SJSA1 (cell line): ENCODE measurements around the gene SLC39A10. TPM values are rescaled to one million over a fixed set of nuclear protein-coding genes. Genes with fewer than 3 reads are reported as not detected.

Experiments used
- DNase-seq, 2 experiments: peaks; one replicate each; pipeline ENCODE4 v3.0.0-alpha.2; 2015 to 2020; ENCODE audit warnings: low spot score in 2 of 2, low read depth in 1 of 2
- H3K27ac ChIP-seq: fragments of 250-450 bp; sonication (Bioruptor Pico); 2 replicates; pipeline ENCODE4 v1.5.1; 2020; ENCODE audit warnings: mild to moderate bottlenecking, moderate library complexity
- H3K27me3 ChIP-seq: fragments of 250-450 bp; sonication (Bioruptor Pico); replicated peaks from 2 replicates; pipeline ENCODE4 v1.5.1; 2020; ENCODE audit warnings: mild to moderate bottlenecking, moderate library complexity
- H3K36me3 ChIP-seq: fragments of 250-450 bp; sonication (Bioruptor Pico); 2 replicates; pipeline ENCODE4 v1.5.1; 2020; ENCODE audit warnings: mild to moderate bottlenecking
- H3K4me1 ChIP-seq: fragments of 250-450 bp; sonication (Bioruptor Pico); replicated peaks from 2 replicates; pipeline ENCODE4 v1.6.1; 2021; ENCODE audit warnings: mild to moderate bottlenecking
- H3K4me3 ChIP-seq: fragments of 250-450 bp; sonication (Bioruptor Pico); 2 replicates; pipeline ENCODE4 v1.5.1; 2020; ENCODE audit warnings: mild to moderate bottlenecking
- H3K9me3 ChIP-seq: fragments of 250-450 bp; sonication (Bioruptor Pico); replicated peaks from 2 replicates; pipeline ENCODE4 v1.5.1; 2020; ENCODE audit warnings: mild to moderate bottlenecking
- total RNA-seq: library from RNA; depleted of rRNA; stranded (reverse); fragments of >200 nt; shearing (Covaris generic); gene quantifications from 2 replicates; pipeline ENCODE4 v1.2.3, GENCODE V29; 2014; rRNA removed

Gene SLC39A10, protein sequence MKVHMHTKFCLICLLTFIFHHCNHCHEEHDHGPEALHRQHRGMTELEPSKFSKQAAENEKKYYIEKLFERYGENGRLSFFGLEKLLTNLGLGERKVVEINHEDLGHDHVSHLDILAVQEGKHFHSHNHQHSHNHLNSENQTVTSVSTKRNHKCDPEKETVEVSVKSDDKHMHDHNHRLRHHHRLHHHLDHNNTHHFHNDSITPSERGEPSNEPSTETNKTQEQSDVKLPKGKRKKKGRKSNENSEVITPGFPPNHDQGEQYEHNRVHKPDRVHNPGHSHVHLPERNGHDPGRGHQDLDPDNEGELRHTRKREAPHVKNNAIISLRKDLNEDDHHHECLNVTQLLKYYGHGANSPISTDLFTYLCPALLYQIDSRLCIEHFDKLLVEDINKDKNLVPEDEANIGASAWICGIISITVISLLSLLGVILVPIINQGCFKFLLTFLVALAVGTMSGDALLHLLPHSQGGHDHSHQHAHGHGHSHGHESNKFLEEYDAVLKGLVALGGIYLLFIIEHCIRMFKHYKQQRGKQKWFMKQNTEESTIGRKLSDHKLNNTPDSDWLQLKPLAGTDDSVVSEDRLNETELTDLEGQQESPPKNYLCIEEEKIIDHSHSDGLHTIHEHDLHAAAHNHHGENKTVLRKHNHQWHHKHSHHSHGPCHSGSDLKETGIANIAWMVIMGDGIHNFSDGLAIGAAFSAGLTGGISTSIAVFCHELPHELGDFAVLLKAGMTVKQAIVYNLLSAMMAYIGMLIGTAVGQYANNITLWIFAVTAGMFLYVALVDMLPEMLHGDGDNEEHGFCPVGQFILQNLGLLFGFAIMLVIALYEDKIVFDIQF
- total RNA-seq, result 9.9 and 16.0 TPM in 2 replicates

DNA sequence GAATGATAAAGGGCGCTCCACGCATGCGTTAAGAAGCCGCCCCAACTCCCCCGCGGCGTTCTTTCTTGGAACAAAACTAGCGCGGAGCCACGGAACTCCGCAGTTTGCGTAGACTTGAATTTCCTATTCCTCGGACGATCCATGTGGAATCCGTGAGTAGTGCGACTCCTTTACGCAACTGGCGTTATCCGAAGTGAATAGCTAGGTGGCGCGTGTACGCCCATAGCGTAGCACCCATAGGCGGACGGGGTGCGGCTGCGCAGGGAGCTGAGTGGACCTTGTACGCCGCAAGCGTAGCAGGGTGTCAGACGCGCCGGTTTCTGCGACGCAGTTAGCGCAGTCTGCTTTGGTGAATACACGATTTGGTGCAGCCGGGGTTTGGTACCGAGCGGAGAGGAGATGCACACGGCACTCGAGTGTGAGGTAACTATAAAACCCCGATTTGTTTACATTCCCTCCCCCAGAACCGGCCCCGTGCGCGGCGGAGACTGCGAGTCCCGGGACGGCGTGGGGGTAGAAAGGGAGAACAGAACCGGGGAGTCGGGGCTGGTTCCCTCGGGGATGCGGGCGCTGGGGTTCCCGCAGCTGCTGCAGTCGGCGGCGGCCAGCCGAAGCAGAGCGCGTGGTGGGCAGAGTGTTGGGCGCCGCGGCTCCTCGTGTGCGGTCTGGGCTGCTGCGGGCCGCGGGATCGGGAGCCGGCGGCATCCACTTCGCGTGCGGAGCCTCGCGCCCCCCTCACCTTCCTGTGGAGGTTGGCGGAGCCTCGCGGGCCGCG lies at the start of gene SLC39A10:
Gene SLC39A10, plus strand, starts transcription at position 368 of the 775 bp plus-strand sequence. CDS start 22,817 bp downstream, outside the sequence.
- peak; percentile 95 to 99 for DNase-seq

DNA sequence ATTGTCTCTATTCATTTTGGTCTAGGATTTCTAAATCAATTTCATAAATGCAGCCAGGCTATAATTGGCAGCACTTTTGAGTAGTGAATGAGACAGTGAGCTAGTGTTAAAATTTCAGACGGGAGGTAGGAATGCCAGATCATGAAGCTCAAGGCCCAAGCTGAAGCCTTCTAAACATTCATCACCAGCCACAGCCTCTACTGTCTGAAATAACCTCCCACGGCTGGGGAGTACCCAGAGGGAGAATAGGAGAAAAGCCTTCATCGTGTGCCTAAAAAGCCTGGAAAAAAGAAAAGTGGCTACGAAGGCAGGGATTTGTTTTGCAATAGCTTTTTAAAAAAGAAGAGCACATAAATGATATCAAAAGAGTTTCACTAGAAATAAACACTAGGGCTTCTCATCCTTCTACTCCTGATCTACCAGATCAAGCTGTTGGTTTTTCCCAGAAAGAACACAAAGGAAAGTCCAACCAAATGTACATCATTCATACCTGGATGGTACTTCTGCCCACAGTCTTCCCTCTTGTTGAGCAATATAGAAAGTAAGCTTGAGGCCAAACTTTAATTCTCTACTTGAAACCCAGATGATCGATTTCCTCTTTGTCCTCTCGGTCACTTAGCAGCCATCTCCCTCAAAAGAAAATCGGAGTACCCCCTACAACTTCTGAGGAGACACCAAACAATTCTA lies 48.1 kb upstream of the SLC39A10 start:
- H3K27me3 ChIP-seq, result no peaks in the 10 kb centered on the region
- no peak overlapping the region for H3K27ac ChIP-seq
- H3K9me3 ChIP-seq, result no peaks in the 10 kb centered on the region
- no peaks in the 10 kb centered on the region for H3K36me3 ChIP-seq
- peaks cover 20% of the 10 kb centered on the region for H3K4me1 ChIP-seq
- no peak for DNase-seq
- no peak overlapping the region for H3K4me3 ChIP-seq

More for the DNA sequence above, at the start of gene SLC39A10:
- peak within 1 kb of the TSS; percentile 97 for H3K27ac ChIP-seq
- peaks cover 21% of the 10 kb centered on the region for H3K4me1 ChIP-seq
- H3K36me3 ChIP-seq, result peaks cover 21% of the 10 kb centered on the region
- H3K9me3 ChIP-seq, result no peaks in the 10 kb centered on the region
- H3K27me3 ChIP-seq, result no peaks in the 10 kb centered on the region
- H3K4me3 ChIP-seq, result peak within 1 kb of the TSS; percentile 88

DNA sequence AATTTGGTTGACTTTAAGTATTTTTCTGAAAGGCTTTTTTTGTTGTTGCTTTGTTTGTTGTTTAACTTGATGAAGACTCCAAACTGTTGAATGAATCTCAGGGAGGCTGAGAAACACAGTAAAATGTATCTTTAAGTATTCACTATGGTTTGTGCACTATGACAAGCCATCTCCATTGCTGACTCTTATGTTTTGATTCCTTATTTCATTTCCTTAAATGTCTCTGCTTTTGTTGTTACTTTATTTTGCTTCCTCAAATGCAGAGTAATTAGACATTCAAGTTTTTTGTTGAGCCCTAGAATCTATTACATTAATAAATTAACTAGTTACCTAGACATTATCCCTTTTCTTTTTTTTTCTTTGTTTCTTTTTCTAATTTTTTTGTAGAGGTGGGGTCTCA lies 46.3 kb upstream of the SLC39A10 start:
- no peak overlapping the region for H3K27ac ChIP-seq
- H3K4me3 ChIP-seq, result no peak overlapping the region
- no peaks in the 10 kb centered on the region for H3K27me3 ChIP-seq
- H3K9me3 ChIP-seq, result no peaks in the 10 kb centered on the region
- DNase-seq, result no peak
- peaks cover 29% of the 10 kb centered on the region for H3K4me1 ChIP-seq
- H3K36me3 ChIP-seq, result no peaks in the 10 kb centered on the region

DNA sequence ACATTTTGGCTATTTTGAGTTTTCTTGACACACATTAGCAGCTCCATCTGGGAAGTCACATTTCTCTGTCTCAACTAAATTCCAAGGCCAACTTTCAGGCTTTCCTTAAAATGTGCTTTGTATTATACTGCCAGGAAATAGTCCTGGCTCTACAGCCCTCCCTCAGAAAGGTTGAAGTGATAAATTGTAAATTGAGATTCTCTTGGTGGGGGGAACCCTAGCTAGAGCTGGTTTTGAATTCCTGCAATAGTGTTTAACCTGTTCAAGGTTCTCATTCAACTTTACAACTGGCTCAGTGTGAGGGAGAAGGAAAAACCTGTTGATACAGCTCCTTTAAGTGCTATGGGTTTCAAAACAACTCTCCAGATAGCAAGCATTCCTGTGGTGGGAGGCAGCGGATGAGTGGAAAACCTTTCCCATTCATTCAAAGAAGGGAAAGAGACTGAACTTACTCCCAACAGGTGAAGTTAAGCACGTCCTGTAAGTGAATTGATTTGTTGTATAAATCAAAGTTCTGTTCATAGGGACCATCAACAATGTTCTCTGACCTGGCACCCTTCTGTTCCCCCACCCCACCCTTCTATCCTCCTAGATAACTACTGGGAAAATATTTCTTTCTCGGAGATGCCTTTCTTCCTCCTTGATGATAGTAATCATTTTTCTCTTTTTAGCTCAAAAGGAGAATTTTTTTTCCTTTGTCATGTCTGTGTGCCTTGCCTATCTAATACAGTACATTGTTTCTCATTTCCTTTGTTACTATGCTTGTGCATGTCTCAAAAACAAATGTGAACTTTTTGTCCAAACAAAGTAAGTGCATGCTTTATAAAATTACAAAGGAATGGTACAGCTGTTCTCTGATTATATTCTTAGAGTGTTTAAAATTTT lies 44.2 kb upstream of the SLC39A10 start:
- Histone ChIP-seq H3K9me3 (no peaks in the 10 kb centered on the region), H3K27ac (peak overlapping the region; percentile 87), H3K4me3 (peak overlapping the region; percentile 19), H3K36me3 (no peaks in the 10 kb centered on the region), H3K27me3 (no peaks in the 10 kb centered on the region), H3K4me1 (peaks cover 29% of the 10 kb centered on the region)
- peak; percentile 64 to 76 for DNase-seq

DNA sequence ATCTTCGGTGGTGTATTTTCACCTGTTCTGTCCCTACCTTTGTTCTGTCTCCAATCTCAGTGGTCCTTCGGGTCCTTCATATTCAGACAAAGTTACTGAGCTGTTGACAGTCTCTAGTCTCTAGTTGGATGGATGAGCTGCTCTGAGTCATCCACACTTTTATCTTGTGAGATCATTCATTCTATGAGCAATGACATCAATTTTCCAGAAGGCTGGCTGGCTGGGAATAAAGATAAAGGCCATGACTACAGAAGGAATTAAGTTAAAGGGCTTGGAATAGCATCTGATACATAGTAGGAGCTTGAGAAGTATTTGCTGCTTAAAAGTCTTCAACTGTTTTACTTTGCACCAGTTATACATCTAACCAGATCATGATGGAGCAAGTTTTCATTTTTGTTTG lies 43.1 kb upstream of the SLC39A10 start:
- Histone ChIP-seq H3K4me3 (no peak overlapping the region; the same call in 1 of the 2 replicates), H3K36me3 (no peaks in the 10 kb centered on the region), H3K4me1 (peaks cover 29% of the 10 kb centered on the region), H3K27me3 (no peaks in the 10 kb centered on the region), H3K27ac (peak overlapping the region; percentile 87), H3K9me3 (no peaks in the 10 kb centered on the region)
- peak; percentile 50 to 74 for DNase-seq

DNA sequence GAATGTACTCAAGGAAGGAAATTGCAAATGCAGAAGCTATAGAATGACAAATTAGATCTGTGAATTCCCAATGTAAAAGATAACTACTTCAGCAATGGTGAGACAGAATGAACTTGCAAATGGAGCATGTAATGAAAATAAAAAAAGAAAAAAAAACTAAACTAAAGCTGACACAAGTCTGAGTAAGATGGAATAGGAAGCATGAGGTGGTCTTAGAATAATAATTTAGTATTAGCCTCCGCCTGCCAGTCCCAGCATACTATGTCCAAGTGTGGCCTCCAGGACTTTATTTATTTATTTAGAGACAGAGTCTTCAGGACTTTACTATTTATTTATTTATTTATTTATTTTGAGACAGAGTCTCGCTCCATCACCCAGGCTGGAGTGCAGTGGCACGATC lies 37.4 kb upstream of the SLC39A10 start:
- Histone ChIP-seq H3K36me3 (no peaks in the 10 kb centered on the region), H3K27ac (no peak overlapping the region), H3K27me3 (no peaks in the 10 kb centered on the region), H3K4me3 (no peak overlapping the region), H3K9me3 (no peaks in the 10 kb centered on the region), H3K4me1 (peaks cover 17% of the 10 kb centered on the region)
- DNase-seq, result no peak

DNA sequence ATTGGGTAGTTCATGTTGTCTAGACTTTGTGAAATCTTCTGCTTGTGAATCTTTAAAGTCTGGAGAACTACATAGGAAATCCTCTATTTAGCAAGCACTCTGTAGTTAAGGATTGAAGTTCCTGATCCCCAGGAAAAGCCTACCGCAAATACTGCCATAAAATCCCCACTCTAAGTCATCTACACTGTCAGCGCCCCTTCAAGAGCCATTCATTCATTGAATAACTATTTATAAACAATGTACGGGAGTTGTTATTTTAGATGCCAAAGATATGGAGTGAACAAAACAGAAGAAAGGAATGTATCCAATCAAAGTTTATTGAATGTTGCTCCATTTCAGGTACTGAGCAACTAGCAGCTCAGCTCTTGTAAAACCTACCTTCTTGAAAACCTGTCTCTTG lies 36.5 kb upstream of the SLC39A10 start:
- no peak overlapping the region for H3K27ac ChIP-seq
- peaks cover 14% of the 10 kb centered on the region; the same call in 1 of the 2 replicates for H3K4me1 ChIP-seq
- peak in 1 of 2 experiments; percentile 42 for DNase-seq
- H3K36me3 ChIP-seq, result no peaks in the 10 kb centered on the region
- no peaks in the 10 kb centered on the region for H3K9me3 ChIP-seq
- H3K4me3 ChIP-seq, result no peak overlapping the region
- no peaks in the 10 kb centered on the region for H3K27me3 ChIP-seq

DNA sequence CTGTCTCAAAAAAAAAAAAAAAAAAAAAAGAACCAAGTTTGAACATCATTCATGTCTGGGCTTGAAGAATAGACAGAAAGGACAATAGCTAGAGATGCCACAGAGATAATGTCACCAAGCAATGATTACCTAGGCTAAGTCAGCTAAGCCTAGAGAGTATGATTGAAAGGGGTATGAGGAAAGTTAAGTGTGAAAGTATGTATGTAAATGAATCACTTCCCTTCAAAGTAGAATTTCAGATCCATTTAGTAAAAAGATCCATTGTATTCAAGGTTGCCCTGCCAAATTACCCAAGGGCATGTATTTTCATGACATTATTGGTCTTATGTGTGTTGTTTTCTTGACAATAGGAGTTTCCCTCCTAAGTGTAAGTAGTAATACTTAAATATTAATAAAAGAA lies 34.1 kb upstream of the SLC39A10 start:
- Histone ChIP-seq H3K4me1 (peaks cover 14% of the 10 kb centered on the region; the same call in 1 of the 2 replicates), H3K27me3 (no peaks in the 10 kb centered on the region), H3K9me3 (no peaks in the 10 kb centered on the region), H3K27ac (no peak overlapping the region), H3K36me3 (no peaks in the 10 kb centered on the region), H3K4me3 (no peak overlapping the region)
- DNase-seq, result no peak

DNA sequence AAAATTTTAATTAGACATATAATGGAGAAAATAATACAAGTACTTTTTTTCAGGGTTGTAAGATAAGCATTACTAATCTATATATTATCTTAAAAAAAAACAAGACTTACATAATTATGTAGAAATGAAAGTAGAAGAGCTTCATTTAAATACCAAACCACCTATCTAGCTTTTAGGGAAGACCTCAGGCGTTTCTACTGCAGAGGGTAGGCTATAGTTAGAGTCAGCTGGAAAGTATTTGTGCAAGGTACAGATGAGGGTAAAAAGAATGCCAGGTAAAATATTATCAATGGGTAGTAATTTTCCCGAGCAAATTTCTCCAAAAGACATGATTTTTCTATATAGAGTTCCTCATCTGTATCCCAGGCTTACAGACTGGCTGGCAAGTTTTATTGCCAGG lies 30.5 kb upstream of the SLC39A10 start:
- H3K27me3 ChIP-seq, result no peaks in the 10 kb centered on the region
- no peak overlapping the region for H3K4me3 ChIP-seq
- H3K9me3 ChIP-seq, result no peaks in the 10 kb centered on the region
- no peaks in the 10 kb centered on the region for H3K36me3 ChIP-seq
- DNase-seq, result no peak
- peaks cover 5% of the 10 kb centered on the region; the same call in 1 of the 2 replicates for H3K4me1 ChIP-seq
- no peak overlapping the region for H3K27ac ChIP-seq

DNA sequence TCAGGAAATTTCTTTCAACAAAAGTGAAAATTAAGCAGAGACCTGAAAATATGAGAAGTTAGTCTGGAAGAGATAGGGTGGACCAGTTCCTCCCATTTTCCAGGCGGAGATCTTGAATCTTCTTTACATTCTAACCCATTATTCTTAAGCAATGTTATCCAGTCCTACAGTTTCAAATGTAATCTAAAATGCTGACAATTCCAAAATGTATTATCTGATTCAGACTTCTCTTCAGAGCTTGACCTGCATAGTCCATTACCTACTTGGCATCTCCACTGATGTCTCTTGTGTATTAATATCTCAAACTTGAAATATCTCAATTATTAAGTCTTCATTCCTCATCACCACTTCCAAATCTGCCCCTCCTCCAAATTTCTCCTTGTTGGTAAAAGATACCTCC lies 28.4 kb upstream of the SLC39A10 start:
- Histone ChIP-seq H3K27me3 (no peaks in the 10 kb centered on the region), H3K4me3 (no peak overlapping the region), H3K36me3 (no peaks in the 10 kb centered on the region), H3K9me3 (no peaks in the 10 kb centered on the region), H3K4me1 (no peaks in the 10 kb centered on the region), H3K27ac (no peak overlapping the region)
- no peak for DNase-seq

DNA sequence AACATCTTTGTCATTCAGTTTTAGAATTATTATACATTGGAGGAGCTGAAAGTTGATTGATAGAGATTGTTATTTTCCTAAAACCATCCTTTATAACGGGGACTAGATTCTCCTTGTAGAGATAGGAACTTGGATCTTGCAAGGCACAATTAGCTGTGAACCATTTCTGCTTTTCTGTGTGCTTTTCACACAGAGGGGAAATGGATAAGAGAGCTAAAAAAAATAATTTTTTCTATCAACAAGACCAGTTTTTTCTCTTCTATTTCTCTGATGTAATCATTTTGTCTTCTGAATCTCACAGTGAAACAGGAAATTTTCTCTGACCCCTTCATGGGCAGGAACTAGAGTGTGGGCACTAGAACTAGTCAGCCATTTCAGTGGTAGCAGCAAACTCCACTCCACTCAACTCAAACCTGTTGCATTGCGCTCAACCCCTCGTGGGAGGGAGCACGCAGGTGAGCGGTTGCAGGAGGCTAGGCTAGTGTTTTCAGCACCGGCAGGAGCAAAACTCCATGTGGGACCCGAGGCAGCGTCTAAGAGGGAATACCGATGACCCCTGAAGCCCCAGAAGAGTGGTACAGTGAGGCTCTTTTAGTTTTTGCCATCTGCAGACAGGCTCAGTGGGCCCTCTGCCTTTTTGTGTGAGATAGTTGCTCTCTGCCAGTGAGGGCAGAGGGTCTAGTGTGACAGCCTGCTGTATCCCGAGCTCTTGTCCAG lies 24.0 kb upstream of the SLC39A10 start:
- no peaks in the 10 kb centered on the region for H3K4me1 ChIP-seq
- no peak for DNase-seq
- H3K4me3 ChIP-seq, result no peak overlapping the region
- no peak overlapping the region for H3K27ac ChIP-seq
- no peaks in the 10 kb centered on the region for H3K36me3 ChIP-seq
- H3K9me3 ChIP-seq, result no peaks in the 10 kb centered on the region; the same call in 1 of the 2 replicates
- H3K27me3 ChIP-seq, result no peaks in the 10 kb centered on the region

DNA sequence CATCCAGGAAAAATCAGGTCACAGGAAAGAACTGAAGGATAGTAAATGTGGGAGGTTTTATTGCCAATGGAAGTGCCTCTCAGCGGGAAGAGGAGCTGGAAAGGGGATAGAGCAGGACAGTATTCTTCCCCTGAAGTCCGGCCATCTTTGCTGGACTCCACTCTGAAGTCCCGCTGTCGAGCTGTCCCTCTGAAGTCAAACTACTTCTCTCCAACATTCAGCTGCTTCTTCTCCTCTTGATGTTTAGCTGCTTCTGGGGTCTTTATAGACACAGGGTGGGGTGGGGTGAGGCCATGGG lies 23.5 kb upstream of the SLC39A10 start:
- no peak overlapping the region for H3K4me3 ChIP-seq
- no peaks in the 10 kb centered on the region for H3K36me3 ChIP-seq
- no peak overlapping the region for H3K27ac ChIP-seq
- no peaks in the 10 kb centered on the region; the same call in 1 of the 2 replicates for H3K9me3 ChIP-seq
- H3K27me3 ChIP-seq, result no peaks in the 10 kb centered on the region
- DNase-seq, result no peak
- no peaks in the 10 kb centered on the region for H3K4me1 ChIP-seq
